GM15510 (cell line): ENCODE results near the gene DMD.

ENCODE experiments used
- POLR2A ChIP-seq: IDR thresholded peaks from 3 replicates; pipeline ENCODE4 v1.6.1; 2011; ENCODE audit warnings: borderline replicate concordance; ENCODE audit not compliant: insufficient read length; ENCODE audit errors: extremely low read depth

Gene DMD

DNA sequence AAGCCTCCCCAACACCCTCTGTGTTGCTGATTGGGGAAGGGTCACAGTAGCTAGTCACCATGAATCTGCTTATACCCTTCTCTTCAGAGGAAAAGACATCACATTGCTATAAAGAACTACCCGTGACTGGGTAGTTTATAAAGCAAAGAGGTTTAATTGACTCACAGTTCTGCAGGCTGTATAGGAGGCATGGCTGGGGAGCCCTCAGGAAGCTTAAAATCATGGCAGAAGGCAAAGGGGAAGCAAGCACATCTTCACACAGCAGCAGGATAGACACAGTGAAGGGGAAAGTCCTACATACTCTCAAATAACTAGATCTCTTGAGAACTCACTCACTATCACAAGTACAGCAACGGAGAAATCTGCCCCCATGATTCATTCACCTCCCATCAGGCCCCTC lies 1910.1 kb downstream of the DMD start:
- no peak for TF ChIP-seq POLR2A

DNA sequence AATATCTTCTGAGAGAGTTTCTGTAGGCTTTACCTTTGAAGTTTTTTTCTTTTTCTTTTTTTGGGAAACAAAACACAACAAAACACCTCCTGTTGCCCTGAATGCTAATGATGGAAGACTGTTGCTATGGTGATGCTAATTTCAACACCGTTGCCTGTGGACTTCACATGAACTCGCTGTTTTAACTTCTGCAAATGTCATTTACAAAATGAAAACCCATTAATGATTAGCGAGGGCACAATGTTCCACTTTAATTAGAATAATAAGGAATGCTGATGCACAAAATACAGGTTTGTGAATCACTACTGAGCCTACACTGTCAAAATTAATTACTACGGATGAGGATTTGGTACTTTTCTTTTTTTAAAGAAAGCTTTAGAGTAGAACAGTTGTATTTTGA lies 1912.4 kb downstream of the DMD start:
- no peak for TF ChIP-seq POLR2A

GRCh38 chrX:31297881-31298280 lies 1913.5 kb downstream of the DMD start:
- TF ChIP-seq POLR2A, result no peak

DNA sequence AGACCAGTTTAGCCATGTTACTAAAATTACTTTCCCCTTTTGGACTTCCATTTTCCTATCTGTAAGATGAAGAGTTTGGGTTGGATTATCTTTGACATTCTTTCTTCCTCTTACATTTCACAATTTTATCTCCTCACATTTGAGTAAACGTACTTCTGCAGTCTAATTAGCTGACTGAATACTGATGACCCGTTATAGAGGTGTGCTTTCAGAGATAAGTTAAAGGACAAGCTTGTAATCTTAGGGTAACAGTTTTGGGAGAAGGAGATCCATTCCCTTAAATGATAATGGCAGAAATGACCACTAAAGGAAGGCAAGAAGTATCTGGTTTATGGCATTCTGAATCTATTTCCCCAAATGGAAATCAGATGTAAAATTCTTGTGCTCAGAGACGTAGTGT lies 1916.9 kb downstream of the DMD start:
- no peak for TF ChIP-seq POLR2A

GRCh38 chrX:31293409-31293808 lies 1917.9 kb downstream of the DMD start:
- TF ChIP-seq POLR2A, result no peak

- TF ChIP-seq POLR2A, result no peak
Measured at GRCh38 chrX:31291131-31291530, 1920.2 kb downstream of the DMD start.

GRCh38 chrX:31287861-31288260 lies 1923.5 kb downstream of the DMD start:
- no peak for TF ChIP-seq POLR2A

DNA sequence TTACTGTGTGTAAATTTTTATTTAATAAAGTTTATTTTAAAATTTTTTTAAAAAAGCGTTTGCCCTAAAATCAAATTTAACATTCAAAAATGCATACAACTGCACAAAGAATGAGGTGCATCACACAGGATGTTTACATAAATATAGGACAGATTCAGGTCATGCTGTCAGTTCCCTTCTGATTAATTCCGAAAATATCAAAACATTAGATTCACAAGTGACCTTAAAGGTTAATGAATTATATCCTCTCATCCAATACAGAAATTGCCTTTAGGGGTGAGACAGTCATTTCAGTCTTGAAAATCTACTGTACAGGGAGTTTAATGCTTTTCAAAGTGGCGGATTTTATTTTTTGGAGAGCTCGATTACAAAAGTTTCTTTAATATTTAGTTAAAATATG lies 1930.8 kb downstream of the DMD start:
- TF ChIP-seq POLR2A, result no peak

DNA sequence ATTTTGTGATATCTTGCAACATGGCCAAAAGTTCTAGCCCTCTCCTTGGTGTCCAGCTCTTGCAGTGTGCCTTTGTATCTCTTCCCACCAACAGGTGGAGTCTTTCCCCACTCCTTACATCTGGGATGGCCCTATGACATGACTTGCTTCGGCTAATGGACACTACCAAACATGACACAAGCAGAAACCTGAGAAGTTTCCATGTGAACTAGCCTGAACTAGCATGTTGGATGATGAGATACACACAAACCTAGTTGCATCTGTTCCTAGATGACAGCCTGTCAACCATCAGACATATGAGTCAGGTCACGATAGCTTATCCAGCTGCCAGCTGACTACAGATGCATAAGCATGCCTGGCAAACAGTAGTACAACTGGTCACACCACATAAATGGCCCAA lies 1932.0 kb downstream of the DMD start:
- TF ChIP-seq POLR2A, result no peak

DNA sequence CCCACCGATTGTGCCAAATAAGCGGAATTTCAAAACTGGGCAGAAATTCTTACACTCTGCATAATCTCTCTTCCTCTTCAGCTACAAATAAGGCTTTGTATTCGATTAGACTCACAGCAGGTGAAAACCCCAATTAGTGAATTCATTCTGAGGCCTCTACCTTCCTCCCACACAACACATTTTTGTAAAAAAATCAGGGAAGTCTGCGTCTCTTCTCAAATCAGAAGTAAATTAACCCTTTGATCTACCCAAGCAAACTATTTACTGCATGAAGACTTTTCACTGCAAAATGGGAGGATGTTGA lies 1938.9 kb downstream of the DMD start:
- TF ChIP-seq POLR2A, result no peak

GRCh38 chrX:31271615-31272471 lies 1939.5 kb downstream of the DMD start:
- no peak for TF ChIP-seq POLR2A

GRCh38 chrX:31269914-31270313 lies 1941.4 kb downstream of the DMD start:
- no peak for TF ChIP-seq POLR2A

DNA sequence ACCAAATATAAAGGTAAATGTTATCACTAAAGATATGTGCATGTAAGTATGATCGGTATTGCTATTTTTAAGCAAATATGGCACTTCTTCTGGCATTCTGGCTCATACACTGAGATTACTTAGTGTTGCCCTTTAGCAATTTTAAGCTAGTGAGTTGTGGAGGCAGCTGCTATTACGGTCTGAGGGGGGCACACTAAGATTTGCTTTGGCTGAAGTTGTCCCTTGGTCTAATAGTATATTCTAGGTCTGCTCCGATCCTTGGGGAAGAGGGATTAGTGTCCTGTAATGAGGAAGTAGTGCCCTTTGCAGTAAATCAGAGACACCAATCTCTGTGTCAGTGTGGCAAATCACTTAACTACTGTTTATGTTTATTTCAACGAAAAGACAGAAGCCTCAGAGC lies 1943.0 kb downstream of the DMD start:
- TF ChIP-seq POLR2A, result no peak

- TF ChIP-seq POLR2A, result peak; percentile 20
Measured at GRCh38 chrX:31266203-31267076, 1944.9 kb downstream of the DMD start.

GRCh38 chrX:31265383-31265782 lies 1946.0 kb downstream of the DMD start:
- TF ChIP-seq POLR2A, result no peak

GRCh38 chrX:31260351-31260750 lies 1951.0 kb downstream of the DMD start:
- no peak for TF ChIP-seq POLR2A
